Left ventricle myocardium superior (tissue), 1 donor: ENCODE data around the gene LY6G6F. TPM values are rescaled to one million over a fixed set of nuclear protein-coding genes. Genes with fewer than 3 reads are reported as not detected.

Experiments used
- ATAC-seq: fragments of 200-7000 bp; cut with Tn5 transposase; one replicate; pipeline ENCODE4 v1.9.1; 2020; ENCODE audit warnings: mild to moderate bottlenecking, moderate library complexity
- DNase-seq: peaks from one replicate; pipeline ENCODE4 v3.0.0-alpha.2; 2020
- intact Hi-C: fragments of 100-400 bp; cut with micrococcal nuclease; formaldehyde crosslinking; loops from one replicate; pipeline ENCODE4 v1.11.0; 2022
- long read RNA-seq: library from polyadenylated mRNA; unstranded; transcript quantifications from one replicate; pipeline ENCODE4 v2.0.0, GENCODE V29; 2021
- total RNA-seq: library from RNA; stranded (reverse); fragmentation: NEBNext Ultra II Directional; extraction: Animal tissue kit (Norgen Biotek cat#: 25700); gene quantifications from one replicate; pipeline ENCODE4 v1.2.1, GENCODE V29; 2021
- donor health status: DM: no; HTN: yes; CAD: no; lungs with severe emphysema.

Gene LY6G6F, protein sequence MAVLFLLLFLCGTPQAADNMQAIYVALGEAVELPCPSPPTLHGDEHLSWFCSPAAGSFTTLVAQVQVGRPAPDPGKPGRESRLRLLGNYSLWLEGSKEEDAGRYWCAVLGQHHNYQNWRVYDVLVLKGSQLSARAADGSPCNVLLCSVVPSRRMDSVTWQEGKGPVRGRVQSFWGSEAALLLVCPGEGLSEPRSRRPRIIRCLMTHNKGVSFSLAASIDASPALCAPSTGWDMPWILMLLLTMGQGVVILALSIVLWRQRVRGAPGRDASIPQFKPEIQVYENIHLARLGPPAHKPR
- total RNA-seq: not detected
- long read RNA-seq: 0 reads

GRCh38 chr6:31706599-31706998 is at the start of gene LY6G6F:
Gene LY6G6F (plus strand): TSS chr6:31706866. CDS start chr6:31706907, 41 bp downstream.
- ATAC-seq (no peak), DNase-seq (no peak)
- intact Hi-C loops: no loop called here

- intact Hi-C loops: no loop called here
- no peak for ATAC-seq
- no peak for DNase-seq
Measured at GRCh38 chr6:31657406-31658157, 49.1 kb upstream of the LY6G6F start.

DNA sequence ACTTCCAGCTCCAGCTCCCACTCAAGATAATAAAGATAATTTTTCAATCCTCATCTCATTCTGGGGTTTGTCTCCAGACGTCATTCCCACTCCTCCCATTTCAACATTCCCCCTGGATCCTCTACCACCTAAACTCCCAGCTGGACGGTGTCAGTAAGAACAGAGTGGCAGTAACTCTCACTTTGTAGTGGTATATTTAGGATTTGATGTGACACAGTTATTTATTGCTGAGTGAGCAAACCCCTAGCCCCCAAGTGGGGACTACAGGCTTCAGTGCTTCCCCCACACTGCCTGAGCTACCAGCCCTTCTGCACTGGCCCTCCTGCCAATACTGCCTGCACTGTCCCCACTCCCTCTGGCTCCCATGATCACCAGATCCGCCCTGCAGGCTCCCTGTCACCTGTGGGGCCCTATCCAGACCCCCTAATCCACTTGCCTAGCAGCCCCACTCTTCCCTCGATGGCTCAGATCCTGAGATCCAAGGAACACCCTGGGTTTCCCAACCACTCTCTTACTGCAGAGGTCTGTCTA is 48.4 kb upstream of the LY6G6F start:
- intact Hi-C loops: no loop called here
- DNase-seq (no peak), ATAC-seq (no peak)

GRCh38 chr6:31658983-31659648 is 47.5 kb upstream of the LY6G6F start:
- intact Hi-C loops: no loop called here
- DNase-seq (no peak), ATAC-seq (no peak)

DNA sequence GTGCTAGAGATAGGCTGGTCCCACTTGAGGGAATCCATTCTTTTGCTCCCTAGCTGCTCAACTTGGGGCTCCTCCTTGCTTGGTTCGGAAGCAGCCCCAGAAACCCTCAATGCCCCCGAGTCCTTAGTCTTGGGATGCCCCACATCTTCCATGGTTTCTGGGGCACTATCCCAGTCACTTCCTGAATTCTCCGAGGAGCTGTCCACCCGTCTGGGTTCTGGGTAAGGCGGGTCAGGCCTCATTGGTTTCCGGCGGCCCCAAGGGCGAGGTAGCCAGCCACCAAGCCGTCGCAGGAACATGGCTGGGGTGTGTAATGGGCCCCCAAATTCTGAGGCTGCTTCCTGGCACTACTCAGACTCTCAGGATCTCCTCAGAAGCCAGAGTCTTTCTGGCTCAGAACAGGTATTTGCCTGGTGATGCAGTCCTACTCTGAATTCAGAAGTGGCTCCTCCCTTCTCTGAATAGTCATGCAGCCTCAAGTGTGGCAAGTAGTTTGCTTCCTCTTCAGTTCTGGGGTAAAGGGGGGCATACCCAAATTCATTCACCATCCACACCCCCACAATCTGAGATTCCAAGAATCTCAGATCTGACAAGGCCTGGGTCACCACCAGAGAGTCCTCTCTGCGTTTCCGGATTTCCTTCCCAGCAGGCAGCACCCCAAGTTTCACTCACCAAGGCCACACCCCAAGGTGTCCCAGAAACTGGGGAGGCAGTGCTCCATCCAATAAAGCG is 46.9 kb upstream of the LY6G6F start:
- intact Hi-C loops: no loop called here
- no peak for DNase-seq
- ATAC-seq: peak; percentile 2

- intact Hi-C loops: no loop called here
- ATAC-seq (peak; percentile 79), DNase-seq (peak; percentile 94)
Measured at GRCh38 chr6:31660381-31661261, 46.0 kb upstream of the LY6G6F start, which contains the start of gene C6orf47. Gene C6orf47 (minus strand): TSS chr6:31660778. CDS start chr6:31659947, 831 bp downstream.

DNA sequence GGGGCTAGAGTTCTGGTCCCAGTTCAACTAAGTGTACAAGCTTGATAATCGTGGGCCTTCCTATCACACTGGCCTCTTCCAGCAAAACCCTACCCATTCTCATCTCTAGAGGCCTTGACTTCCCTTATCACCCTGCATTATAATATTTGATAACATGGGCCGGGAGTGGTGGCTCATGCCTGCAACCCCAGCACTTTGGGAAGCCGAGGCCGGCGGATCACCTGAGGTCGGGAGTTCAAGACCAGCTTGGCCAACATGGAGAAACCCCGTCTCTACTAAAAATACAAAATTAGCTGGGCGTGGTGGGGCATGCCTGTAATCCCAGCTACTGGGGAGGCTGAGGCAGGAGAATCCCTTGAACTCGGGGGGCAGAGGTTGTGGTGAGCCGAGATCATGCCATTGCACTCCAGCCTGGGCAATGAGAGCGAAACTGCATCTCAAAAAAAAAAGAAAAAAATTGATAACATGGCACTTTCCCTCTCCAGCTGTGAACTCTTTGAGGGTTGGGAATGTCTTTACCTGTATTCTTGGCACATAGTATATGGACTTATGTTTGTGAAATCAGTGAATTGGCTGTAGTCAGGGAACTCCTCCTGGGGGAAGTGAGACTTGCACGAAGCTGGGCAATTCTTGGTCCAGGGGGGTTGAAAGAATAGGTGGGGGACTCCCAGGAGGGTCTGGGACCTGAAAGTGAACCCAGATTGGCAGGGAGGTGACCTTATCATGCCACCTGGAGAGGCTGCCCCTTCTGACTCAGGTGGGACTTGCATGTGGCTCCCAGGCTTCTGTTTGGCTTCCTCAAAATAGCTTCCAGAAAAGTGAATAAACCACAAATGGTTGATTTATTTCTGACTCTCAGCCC is 45.2 kb upstream of the LY6G6F start:
- no peak for DNase-seq
- ATAC-seq: no peak
- intact Hi-C loops: no loop called here

DNA sequence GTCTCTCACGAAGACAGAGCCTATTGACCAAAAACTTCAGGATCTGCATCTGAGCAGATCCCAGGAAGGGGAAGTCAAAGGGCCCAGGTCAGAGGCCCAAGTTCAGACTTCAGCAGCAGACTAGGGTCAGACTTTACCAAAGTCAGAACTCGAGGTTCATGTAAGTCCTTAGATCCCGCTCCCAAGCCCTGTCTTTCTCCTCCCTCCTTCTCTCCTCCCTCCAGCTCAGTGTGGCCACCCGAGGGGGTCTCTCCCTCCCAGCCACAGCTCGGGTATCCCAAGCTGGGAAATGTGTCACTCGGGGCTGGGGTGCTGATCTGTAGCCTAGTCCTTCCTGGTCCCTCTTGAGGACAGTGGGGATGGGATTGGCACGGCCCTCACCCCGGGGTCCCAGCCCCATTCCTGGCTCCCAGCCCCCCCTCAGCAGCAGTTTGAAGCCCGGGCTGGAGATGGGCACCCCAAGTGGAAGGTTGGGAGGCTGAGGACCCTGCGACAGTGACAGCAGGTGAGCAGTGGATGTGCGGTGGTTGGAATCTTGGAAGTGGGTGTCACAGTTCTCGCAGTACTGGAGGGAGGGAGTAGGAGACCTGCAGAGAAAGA is 44.4 kb upstream of the LY6G6F start:
- no peak for ATAC-seq
- no peak for DNase-seq
- intact Hi-C loops: no loop called here

DNA sequence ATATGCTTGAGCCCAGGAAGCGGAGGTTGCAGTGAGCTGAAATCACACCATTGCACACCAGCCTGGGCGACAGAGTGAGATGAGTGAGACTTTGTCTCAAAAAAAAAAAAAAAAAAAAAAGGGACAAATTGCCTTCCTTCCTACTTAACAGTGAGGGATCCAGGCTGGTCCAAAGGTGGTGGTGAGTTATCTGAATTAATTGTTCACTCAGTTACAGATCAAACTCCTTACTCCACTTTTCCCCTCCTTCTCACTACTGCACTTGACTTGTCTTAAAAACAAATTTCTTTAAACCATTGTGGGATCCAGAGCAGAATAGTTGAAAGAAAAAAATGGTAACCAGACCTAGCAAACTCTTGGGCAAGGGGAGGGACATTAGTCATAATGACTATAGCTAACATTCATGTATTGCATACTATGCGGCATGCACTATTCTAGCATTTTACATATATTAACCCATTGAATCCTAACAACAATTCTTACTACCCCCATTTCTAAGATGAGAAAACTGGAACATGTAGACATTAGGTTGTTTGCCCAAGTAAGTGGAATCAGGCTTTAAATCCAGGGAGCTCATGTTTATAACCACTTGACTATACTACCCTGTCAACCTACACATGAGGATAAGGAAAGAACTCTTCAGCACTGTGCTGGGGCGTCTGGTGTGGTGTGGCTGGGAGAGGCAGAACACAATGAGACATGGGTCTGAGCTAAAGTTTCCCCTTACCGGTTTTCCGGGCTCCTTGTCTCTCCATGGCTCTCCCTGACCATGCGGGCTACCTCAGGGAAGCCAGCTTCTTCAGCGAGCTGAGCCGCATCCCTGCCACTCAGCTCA is 43.3 kb upstream of the LY6G6F start:
- intact Hi-C loops: no loop called here
- no peak for ATAC-seq

DNA sequence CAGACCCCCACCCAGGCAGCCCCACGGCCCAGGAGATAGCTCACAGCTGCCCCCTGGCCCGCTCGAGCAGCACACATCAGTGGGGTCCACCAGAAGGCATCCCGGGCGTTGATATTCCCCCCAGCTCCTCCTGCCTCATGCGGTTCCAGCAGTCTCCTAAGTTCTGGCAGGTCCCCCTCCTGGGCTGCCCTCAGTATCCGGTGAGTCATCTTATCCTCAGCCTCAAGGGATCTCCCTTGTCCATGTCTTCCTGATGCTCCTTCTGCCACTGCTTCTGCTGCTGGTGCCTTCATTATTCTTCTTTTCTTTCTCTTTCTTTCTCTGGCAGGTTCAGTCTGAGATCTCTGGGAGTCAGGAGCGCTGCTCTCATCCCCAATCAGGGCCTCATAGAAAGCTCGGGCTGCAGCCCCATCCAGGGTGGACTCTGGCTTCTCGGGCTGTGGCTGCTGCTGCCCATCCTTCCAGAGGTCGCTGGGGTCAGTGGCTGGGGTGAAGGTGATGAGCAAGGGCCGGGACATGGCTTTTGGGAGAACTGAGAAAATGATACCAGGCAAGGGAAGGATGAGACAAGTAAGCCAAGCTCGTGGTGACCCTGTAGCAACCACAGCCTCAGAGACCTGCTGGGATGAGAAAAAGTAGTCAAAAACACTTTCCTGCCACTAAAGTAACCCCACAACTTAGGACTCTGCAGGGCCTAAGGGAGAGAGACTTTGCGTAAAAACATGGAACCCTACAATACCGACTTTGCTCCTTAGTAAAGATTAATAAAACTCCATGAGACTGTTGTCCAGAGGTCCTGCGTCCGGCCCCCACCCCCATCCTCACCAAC is 42.5 kb upstream of the LY6G6F start:
- DNase-seq: no peak
- no peak for ATAC-seq
- intact Hi-C loops: no loop called here

More for the DNA sequence above, 43.3 kb upstream of the LY6G6F start:
- no peak for DNase-seq

GRCh38 chr6:31664790-31665500 is 41.7 kb upstream of the LY6G6F start, which contains the start of gene GPANK1:
Gene GPANK1 (minus strand): TSS chr6:31664997. CDS start chr6:31664478, 519 bp downstream.
- intact Hi-C loops: no loop called here
- ATAC-seq (peak; percentile 75), DNase-seq (peak; percentile 93)

DNA sequence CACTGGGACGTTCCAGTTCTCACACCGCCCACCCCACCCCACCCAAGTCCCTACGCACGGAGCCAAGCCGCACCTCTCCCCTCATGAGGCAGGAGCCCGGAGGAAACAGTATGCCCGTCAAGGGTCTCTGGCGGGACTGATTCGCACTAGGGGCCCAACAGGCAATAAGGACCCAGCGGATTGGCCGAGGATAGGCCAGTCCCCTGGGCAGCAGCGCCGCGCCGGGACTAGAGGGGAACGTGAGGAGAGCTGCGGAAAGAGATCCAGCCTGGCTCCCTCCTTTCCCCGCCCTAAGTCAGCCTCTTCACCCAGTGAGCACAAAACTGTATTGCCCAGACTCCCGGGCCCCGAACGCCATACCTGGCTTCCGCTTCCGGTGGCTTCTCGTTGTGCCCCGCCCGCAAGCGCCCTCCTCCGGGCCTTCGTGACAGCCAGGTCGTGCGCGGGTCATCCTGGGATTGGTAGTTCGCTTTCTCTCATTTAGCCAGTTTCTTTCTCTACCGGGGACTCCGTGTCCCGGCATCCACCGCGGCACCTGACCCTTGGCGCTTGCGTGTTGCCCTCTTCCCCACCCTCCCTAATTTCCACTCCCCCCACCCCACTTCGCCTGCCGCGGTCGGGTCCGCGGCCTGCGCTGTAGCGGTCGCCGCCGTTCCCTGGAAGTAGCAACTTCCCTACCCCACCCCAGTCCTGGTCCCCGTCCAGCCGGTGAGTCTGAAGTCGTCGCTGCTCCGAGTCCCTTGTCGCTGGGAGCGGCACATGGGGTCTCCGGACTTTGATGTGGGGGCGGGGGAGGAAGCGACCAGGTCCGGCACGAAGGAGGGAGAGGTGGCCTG is 40.9 kb upstream of the LY6G6F start, which contains the start of gene CSNK2B:
CSNK2B (plus strand) TSS at position 580 of the 836 bp plus-strand sequence. CDS start 752 bp downstream, outside the sequence.
- DNase-seq (peak; percentile 99), ATAC-seq (peak; percentile 90)
- intact Hi-C loops: no loop called here

DNA sequence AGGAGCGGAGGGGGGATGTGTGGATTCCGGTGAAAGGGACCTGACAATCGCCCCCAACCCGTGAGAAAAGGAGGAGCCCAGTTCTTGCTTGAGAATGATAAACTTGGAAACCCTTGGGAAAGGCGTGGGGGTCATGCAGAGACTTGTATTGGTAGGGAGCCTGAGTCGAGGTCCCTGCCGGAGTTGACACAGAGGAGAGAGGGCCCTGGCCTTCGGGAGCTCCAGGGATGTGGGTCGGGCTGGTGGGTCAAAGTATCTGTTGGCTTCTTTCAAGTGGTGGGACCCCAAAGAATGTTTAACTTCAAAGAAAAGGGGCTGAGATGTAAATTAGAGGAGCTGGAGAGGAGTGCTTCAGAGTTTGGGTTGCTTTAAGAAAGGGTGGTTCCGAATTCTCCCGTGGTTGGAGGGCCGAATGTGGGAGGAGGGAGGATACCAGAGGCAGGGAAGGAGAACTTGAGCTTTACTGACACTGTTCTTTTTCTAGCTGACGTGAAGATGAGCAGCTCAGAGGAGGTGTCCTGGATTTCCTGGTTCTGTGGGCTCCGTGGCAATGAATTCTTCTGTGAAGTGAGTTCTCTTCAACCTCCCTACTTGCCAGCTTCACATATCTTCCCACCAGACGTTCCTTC is 40.2 kb upstream of the LY6G6F start:
- intact Hi-C loops: no loop called here
- no peak for ATAC-seq
- DNase-seq: no peak
